ENCODE results near the gene MAMSTR.

DNA sequence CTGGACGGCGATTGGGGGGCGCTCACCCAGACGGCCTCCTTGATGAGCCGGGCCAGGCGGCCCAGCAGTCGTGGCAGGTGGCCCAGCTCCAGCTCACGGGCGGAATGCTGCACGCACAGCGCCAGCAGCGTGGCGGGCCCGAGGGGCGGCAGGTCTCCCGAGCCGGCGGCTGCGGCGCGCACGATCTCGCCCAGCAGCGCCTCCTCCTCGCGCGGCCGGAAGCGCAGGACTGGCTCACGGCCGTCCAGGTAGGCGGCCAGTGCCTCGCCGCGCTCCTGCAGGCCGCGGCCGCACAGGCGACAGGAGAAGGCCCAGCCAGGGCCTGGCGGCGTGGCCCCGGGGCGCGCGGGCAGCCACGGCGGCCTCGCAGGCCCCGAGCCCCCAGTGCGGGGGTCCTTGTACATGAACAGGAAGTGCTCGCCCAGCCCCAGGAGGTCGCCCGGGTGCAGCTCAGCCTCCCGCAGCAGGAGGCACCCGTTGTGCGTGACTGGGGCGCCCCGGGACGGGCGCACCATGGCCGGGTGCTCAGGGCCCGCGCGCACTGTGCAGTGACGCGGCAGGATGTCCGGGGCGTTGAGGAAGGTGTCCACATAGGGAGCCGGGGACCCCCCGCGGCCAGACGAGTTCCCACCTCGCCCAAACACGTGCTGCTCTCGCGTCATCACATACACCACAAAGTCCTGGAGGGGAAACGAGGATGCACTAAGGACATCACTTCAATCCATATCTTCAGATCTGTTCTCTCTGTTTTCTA, 9.6 kb upstream of the MAMSTR start:
- TF ChIP-seq CTCF (IDR thresholded peaks at IDR 0.05) = no peak
- no peak for TF ChIP-seq EP300 (IDR thresholded peaks at IDR 0.05)

Data from stomach (tissue), 4 donors.